GM10847 (cell line): ENCODE data around the gene CAD.
A peak's percentile ranks its signal among the peaks of the same experiment; 100 is the strongest.

Source experiments
- POLR2A ChIP-seq: IDR thresholded peaks from 2 replicates; pipeline ENCODE4 v1.6.1; 2011; ENCODE audit not compliant: insufficient read length; ENCODE audit errors: extremely low read depth

Gene CAD

DNA sequence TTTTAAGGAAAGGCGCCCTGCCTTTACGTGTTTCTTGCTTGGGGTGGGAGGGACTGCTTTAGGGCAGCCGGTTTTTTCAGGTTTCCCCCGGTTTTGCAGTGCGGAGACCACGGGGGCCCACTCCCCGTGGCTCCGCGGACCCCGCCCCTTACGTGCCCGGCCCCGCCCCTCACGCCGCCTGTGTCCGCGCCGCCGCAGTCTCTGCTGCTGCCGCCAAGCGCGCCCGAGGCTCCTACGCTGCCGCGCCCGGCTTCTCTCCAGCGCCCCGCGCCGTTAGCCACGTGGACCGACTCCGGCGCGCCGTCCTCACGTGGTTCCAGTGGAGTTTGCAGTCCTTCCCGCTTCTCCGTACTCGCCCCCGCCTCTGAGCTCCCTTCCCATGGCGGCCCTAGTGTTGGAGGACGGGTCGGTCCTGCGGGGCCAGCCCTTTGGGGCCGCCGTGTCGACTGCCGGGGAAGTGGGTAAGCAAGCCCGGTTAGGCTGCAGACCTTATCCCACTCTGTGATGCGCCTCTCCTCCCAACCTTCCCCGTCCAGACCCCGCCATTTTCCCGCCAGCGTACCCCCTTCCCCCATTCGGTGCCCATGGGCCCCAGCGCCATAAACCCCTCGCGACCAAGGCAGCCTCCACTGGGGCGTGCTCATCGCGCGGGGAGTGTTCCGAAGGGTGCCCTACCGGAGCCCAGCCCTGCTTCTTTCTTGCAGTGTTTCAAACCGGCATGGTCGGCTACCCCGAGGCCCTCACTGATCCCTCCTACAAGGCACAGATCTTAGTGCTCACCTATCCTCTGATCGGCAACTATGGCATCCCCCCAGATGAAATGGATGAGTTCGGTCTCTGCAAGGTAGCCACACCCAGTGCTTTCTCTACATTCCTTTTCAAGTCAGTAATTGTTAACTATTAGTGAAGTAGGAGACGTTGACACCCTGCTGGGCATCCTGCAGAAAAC lies at the start of gene CAD:
TSS of gene CAD (plus strand) at position 197 of the 949 bp plus-strand sequence. CDS start at position 380, 183 bp downstream.
- peak; percentile 86 for TF ChIP-seq POLR2A

DNA sequence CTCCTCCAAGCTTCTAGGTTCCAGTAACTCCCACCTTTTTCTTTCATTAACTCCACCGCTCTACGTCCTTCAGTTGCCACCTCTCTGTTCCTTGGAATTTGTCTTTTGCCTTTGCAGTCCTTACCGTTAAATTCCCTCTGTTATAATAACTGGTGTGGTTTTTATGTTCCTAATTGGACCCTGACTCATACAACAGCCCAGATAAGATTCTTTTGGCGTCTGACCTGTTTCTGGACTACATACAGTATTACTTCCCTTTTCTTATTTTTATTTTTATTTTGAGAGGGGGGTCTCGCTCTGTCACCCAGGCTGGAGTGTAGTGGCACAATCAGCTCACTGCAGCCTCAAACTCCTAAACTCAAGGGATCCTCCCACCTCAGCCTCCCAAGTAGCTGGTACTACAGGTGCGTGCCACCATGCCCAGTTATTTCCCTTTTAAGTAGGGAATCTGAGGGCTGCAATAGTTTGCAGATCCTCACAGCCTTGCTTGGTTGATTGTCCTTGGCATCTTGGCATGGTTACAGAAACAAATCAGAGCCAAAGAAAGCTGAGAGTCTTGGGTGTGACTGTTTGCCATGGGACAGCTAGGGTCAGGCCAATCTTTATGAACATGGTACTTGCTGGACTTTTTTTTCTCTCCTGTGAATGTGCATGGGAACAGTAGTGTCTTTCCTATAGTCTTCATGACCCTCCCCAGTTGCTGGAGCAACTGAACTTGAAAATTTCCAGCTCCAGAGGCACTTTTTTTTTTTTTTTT lies 46.4 kb upstream of the CAD start:
- TF ChIP-seq POLR2A: no peak

DNA sequence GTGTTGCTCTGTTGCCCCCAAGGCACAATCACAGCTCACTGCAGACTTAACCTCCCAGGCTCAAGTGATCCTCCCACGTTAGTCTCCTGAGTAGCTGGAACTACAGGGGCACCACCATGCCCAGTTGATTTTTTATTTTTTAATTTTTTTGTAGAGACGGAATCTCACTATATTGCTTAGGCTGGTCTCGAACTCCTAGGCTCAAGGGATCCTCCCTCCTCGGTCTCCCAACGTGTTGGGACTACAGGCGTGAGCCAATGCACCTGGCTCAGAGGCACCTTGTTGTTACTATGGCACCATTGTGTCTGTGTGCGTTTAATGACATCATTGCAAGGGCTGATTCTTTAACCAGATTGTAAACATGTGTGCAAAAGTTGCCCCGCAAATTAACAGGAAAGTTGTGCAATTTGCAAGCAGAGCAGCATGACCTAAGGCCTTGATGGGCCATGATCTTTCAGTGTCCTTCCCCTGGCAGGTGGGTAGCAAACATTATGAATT lies 45.8 kb upstream of the CAD start:
- no peak for TF ChIP-seq POLR2A

DNA sequence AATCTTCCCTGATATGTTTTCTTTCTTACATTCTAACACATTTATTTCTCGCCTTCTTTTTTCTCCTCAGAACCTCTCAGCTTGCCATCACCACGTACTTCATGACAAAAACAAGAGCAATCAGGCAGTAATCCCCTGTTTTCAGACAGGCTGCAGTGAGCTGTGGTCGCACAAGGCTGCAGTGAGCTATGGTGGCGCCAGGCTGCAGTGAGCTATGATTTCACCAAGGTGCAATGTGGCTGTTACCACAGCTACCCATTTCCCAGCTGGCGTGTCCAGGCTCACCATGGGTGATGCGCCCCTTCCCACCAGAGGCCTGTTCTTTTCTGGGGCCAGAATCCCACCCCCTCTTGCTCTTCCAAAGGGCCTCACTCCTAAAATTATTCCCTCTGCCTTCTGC lies 42.5 kb upstream of the CAD start:
- no peak for TF ChIP-seq POLR2A

DNA sequence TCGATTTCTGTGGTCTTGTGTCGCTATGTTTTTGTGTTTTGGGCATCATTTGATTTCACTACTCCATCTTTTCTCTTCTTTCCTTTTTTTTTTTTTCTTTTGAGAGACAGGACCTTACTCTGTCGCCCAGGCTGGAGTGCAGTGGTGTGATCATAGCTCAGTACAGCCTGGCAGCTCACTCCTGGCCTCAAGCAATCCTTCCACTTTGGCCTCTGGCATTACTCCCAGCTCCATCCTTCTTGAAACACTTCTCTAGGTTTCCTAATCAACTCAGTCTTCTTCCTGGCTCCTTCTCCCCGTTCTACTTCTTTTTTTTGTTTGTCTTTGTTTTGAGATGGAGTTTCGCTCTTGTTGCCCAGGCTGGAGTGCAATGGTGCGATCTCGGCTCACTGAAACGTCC lies 41.8 kb upstream of the CAD start:
- TF ChIP-seq POLR2A: no peak

DNA sequence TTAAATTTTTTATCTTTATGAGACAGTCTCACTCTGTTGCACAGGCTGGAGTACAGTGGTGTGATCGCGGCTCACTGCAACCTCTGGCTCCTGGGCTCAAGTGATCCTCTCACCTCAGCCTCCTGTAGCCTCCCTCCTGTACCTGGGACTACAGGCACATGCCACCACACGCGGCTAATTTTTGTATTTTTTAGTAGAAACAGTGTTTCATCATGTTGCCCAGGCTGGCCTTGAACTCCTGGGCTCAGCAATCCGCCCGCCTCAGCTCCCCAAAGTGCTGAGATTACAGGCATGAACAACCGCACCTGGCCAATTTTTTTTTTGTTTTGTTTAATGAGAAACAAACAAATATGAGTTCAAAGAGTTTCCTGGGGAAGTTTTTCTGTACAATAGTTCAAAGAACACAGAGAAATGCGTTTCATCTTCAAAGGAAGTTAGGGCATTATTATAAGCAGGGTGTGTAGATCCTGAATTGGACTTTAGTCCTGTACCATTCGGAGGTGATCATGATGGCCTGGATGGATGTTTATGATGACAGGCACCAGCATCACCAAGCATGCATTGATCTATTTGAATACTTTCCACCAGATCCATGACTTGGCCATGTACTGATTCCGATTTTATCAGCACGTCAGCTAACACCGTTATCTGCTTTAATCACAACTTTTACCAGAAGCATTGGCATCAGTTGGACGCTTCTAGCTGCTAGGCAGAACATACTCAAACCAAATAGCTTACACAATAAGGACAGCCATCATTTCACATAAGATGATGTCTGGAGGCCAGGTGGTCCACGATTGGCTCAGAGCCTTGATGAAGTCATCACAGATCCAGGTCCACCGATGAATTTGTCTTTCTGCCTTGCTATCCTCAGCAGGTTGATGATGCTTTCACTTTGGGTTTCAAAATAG lies 39.5 kb upstream of the CAD start:
- TF ChIP-seq POLR2A: no peak

DNA sequence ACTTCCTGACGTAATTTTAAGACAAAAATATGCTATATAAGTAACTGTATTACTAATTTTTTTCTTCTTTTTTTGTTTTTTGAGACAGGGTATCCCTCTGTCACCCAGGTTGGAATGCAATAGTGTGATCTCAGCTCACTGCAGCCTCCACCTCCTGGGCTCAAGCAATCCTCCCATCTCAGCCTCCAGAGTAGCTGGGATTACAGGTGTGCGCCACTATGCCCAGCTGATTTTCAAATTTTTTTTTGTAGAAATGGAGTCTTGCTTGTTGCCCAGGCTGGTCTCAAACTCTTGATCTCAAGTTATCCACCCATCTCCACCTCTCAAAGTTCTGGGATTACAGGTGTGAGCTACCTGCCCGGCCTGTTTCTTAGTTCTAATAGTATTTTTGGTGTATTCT lies 38.7 kb upstream of the CAD start:
- TF ChIP-seq POLR2A: no peak

DNA sequence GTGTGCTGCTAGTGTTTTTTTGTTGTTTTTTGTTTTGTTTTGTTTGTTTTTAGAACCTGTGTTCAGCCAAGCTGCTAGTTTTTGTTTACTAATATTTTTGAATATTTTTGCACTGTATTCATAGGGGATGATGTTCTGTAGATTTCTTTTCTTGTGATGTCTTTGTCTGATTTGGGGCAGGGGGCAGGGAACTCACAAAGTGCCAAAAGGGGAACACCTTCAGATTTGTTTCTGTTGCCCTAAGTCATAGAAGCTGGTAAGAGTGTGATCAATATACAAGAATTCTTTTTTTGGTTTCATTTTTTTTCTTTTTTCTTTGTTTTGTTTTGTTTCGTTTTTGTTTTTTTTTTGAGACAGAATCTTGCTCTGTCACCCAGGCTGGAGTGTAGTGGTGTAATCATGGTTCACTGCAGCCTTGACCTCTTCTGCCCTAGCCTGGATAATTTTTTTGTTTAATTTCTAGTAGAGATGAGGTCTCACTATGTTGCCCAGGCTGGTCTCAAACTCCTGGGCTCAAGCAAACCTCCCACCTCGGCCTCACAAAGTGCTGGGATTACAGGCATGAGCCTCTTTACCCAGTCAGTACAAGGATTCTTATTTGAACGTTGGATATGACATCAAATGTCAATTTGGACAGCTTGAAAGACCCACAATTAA lies 37.7 kb upstream of the CAD start:
- TF ChIP-seq POLR2A: no peak

DNA sequence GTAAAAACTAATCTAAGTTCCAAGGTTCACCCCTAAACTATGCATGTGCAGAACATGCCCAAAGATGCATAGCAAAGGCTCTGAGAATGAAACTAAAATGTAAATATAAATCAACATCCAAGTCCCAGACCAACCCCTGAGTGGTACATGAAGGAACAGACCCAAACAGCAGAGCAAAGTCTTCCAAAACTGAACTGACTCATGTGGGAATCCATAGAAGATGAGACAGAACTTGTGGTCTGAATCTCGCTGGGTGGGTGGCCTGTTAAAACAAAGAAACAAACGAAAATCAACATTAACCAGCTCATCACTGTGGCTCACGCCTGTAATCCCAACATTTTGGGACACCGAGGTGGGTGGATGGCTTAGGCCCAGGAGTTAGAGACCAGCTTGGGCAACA lies 34.8 kb upstream of the CAD start:
- no peak for TF ChIP-seq POLR2A

DNA sequence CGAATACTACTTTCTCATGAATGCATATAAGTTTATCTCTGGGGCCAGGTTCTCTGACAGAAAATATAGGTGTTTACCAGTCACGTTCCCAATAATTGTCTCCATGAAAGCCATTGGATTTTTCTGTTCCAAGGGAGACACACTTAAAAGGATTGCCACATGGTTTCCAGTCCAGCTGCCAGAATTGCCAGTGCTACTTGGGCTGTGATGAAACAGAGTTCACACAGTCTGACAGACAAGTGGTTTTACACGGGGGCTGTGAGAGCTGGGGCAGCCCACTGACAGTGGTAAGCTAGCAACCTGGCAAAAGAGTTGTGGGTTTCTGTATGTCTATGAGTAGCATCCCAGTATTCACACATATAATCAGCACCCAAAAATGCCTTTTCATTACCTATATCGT lies 33.1 kb upstream of the CAD start:
- TF ChIP-seq POLR2A: no peak

DNA sequence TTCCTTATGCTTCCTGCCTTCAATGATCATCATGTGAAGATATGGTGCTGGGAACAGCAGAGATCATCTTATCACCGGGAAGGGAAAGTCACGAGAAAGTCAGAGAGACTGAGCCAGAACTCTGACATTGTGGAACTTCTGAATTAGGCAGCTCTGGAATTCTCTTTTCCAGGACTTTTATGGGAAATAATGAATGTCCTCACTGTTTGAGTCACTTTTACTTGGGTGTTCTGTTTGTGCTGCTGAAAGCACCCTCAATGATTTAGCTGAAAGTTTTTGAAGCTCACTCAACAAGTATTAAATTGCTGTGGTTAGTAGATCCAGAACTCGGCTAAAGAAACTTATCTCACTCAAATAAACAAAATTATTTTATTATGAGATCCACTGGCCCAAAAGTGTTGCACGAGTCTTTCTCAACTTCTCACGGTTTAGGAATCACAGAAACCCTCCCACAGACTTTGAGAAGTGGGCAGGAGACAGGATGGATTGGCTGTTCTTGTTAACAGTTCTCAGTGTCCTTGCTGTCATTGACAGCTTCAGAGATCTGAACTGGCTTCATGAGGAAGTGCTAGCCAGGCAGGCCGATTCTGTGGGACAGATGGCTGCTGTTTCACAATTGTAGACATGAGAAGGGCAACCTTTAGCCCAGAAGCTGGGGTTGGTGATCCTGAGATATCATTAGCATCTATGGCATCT lies 31.7 kb upstream of the CAD start:
- no peak for TF ChIP-seq POLR2A

DNA sequence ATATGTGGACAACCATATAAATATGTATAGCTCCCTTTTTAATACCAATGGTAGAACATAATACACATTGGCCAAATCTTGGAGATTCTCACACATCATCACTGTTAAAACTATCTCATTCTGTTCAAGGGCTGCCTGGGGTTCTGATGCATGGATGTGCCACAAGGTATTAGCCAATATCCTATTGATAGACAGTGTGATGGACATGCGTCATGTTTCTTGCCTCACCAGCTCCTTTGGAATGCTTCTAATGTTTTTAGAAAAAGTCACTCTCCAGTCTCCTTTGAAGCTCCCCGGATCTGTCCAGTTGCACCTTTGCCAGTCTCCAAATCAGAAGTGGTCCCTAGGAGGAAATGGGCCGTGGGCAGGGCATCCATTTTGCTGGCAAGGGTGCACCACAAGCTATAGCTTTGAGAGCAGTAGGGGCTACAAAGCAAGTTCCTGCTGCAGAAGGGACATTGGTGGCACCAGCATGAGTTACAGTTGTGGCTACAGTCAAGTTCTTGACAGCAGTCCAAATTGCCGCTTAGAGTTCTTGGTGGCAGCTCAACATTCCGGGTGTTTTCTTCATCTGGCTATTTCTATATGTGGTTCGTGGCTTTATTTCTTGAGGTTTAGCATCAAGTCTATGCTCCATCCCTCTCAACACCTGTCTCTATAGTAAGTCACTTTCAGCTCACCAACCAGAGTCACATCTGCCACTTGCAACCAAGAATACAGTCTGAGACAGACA lies 30.4 kb upstream of the CAD start:
- TF ChIP-seq POLR2A: no peak

DNA sequence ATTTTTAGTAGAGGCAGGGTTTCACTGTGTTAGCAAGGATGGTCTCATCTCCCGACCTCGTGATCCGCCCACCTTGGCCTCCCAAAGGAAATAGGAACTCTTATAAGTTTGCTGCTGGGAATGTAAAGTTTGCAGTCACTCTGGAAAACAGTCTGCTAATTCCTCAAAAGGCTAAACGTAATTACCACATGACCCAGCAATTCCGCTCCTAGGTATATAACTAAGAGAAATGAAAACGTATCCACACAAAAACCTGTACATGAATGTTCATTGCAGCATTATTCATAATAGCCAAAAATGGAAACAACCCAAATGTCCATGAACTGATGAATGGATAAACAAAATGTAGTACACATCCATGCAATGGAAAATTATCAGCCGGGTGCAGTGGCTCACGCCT lies 27.2 kb upstream of the CAD start:
- no peak for TF ChIP-seq POLR2A
